HepG2 (cell line): ENCODE data around the gene TOR2A. TPM values are rescaled to one million over a fixed set of nuclear protein-coding genes. Genes with fewer than 3 reads are reported as not detected.

ENCODE experiments used
- AKAP8 ChIP-seq: sonication (generic); formaldehyde crosslinking; IDR thresholded peaks from 2 replicates; pipeline ENCODE4 v1.5.1; 2020; ENCODE audit warnings: mild to moderate bottlenecking, missing genetic modification reagents
- CEBPG ChIP-seq: IDR thresholded peaks from 2 replicates; pipeline ENCODE4 v1.6.1; 2016
- ETV5 ChIP-seq: IDR thresholded peaks from 2 replicates; pipeline ENCODE4 v1.6.1; 2018; ENCODE audit warnings: missing biosample characterization, missing genetic modification reagents, inconsistent platforms, borderline replicate concordance
- FOXM1 ChIP-seq: sonication (generic); formaldehyde crosslinking; IDR thresholded peaks from 2 replicates; pipeline ENCODE4 v1.5.0; 2020; ENCODE audit warnings: missing genetic modification reagents
- FUBP1 ChIP-seq: sonication (generic); formaldehyde crosslinking; IDR thresholded peaks from 2 replicates; pipeline ENCODE4 v1.5.1; 2020; ENCODE audit warnings: missing genetic modification reagents, mild to moderate bottlenecking, borderline replicate concordance
- ISX ChIP-seq: sonication (generic); formaldehyde crosslinking; conservative IDR thresholded peaks from 2 replicates; pipeline ENCODE4 v1.5.0; 2020; ENCODE audit warnings: missing genetic modification reagents
- JUND ChIP-seq: sonication (generic); formaldehyde crosslinking; IDR thresholded peaks from 2 replicates; pipeline ENCODE4 v1.8.0; 2022; ENCODE audit warnings: mild to moderate bottlenecking, missing genetic modification reagents
- PBX3 ChIP-seq: sonication (generic); formaldehyde crosslinking; IDR thresholded peaks from 2 replicates; pipeline ENCODE4 v1.8.1; 2023; ENCODE audit warnings: missing genetic modification reagents, inconsistent platforms, borderline replicate concordance
- POLR2AphosphoS5 ChIP-seq: IDR thresholded peaks from 2 replicates; pipeline ENCODE4 v1.6.1; 2012; ENCODE audit warnings: low read depth, low read length
- REPIN1 ChIP-seq: sonication (generic); formaldehyde crosslinking; IDR thresholded peaks from 2 replicates; pipeline ENCODE4 v1.8.0; 2022; ENCODE audit warnings: missing genetic modification reagents, low read depth, mild to moderate bottlenecking, borderline replicate concordance
- STAT5B ChIP-seq: sonication (generic); formaldehyde crosslinking; IDR thresholded peaks from 2 replicates; pipeline ENCODE4 v1.4.0; 2020; ENCODE audit warnings: missing genetic modification reagents
- TGIF2 ChIP-seq: IDR thresholded peaks from 2 replicates; pipeline ENCODE4 v1.6.1; 2016; ENCODE audit warnings: control low read depth, missing compliant biosample characterization
- XRCC5 ChIP-seq: fragments of 200-400 bp; formaldehyde crosslinking; optimal IDR thresholded peaks from 2 replicates; pipeline ENCODE3; 2017; ENCODE audit warnings: mild to moderate bottlenecking, low read length
- ZHX1 ChIP-seq: sonication (generic); formaldehyde crosslinking; IDR thresholded peaks from 2 replicates; pipeline ENCODE4 v1.8.1; 2022; ENCODE audit warnings: low read depth, mild to moderate bottlenecking, missing genetic modification reagents
- ZMYM2 ChIP-seq: sonication (generic); formaldehyde crosslinking; IDR thresholded peaks from 2 replicates; pipeline ENCODE4 v1.8.0; 2022; ENCODE audit warnings: mild to moderate bottlenecking, missing genetic modification reagents
- ZMYM4 ChIP-seq: sonication (generic); formaldehyde crosslinking; IDR thresholded peaks from 2 replicates; pipeline ENCODE4 v1.8.1; 2023; ENCODE audit warnings: mild to moderate bottlenecking, missing genetic modification reagents
- ZNF260 ChIP-seq: sonication (generic); formaldehyde crosslinking; IDR thresholded peaks from 2 replicates; pipeline ENCODE4 v1.4.0; 2020; ENCODE audit warnings: missing genetic modification reagents, low read depth, mild to moderate bottlenecking, borderline replicate concordance
- ZNF607 ChIP-seq: sonication (generic); formaldehyde crosslinking; IDR thresholded peaks from 2 replicates; pipeline ENCODE4 v1.5.1; 2020; ENCODE audit warnings: missing genetic modification reagents, mild to moderate bottlenecking, borderline replicate concordance
- ZNF768 ChIP-seq: sonication (generic); formaldehyde crosslinking; IDR thresholded peaks from 2 replicates; pipeline ENCODE4 v1.4.0; 2020; ENCODE audit warnings: missing genetic modification reagents
- ZNF776 ChIP-seq: sonication (generic); formaldehyde crosslinking; IDR thresholded peaks from 2 replicates; pipeline ENCODE4 v1.4.0; 2020; ENCODE audit warnings: mild to moderate bottlenecking, missing genetic modification reagents
- ZNF792 ChIP-seq: IDR thresholded peaks from 2 replicates; pipeline ENCODE4 v1.6.1; 2016
- polyA plus RNA-seq, 8 experiments: library from polyadenylated mRNA; depleted of rRNA in 3 of 8; stranded (reverse) in 7 of 8; unstranded in 1 of 8; fragments of >200 nt; fragmentation: Illumina TruSeq in 4 of 8; extraction: Trizol in 4 of 8; gene quantifications; 2 replicates each; pipeline versions ENCODE4 v1.2.1 to v1.2.3, GENCODE V29; 2011 to 2016; ENCODE audit warnings: low read depth in 4 of 8, missing spikeins in 1 of 8, mixed read lengths in 1 of 8; ENCODE audit not compliant: insufficient read depth in 1 of 8
- total RNA-seq, 5 experiments: library from RNA; depleted of rRNA; stranded (reverse); fragments of >200 nt; fragmentation: Illumina TruSeq; extraction: Trizol; gene quantifications; 2 replicates each; pipeline ENCODE4 v1.2.3, GENCODE V29; 2016; ENCODE audit warnings: low read depth in 1 of 5
- TF ChIP-seq, protein P1 (sequence below): sonication (generic); formaldehyde crosslinking; conservative IDR thresholded peaks from 2 replicates; pipeline ENCODE4 v1.4.0; 2020; ENCODE audit warnings: missing genetic modification reagents

TOR2A gene
- total and polyA plus RNA-seq, 2 of the 13 experiments (the other 11 are each of a cell fraction or from before 2014, with no cell fraction given): 3.5 to 7.2 TPM

GRCh38 chr9:127715470-127716337, 19.4 kb downstream of the TOR2A start, which contains the start of the genes PTRH1 and TTC16 (continued):
- no peak for TF ChIP-seq FUBP1 (CRISPR knock-in tag)
- no peak for TF ChIP-seq REPIN1 (CRISPR knock-in tag)
- 0 out of 2 replicates have a peak, but pooled peaks have one; percentile 39 for TF ChIP-seq JUND
- peak; percentile 12 for TF ChIP-seq XRCC5
- TF ChIP-seq STAT5B (CRISPR knock-in tag): no peak
- TF ChIP-seq ETV5 (CRISPR knock-in tag): peak; percentile 51; the same call in 1 of the 2 replicates
- no peak for TF ChIP-seq ZNF260 (CRISPR knock-in tag)
- TF ChIP-seq ZNF792 (CRISPR knock-in tag): peak; percentile 66; the same call in 1 of the 2 replicates
- TF ChIP-seq ZMYM4 (CRISPR knock-in tag): 0 out of 2 replicates have a peak, but pooled peaks have one; percentile 20
- 0 out of 2 replicates have a peak, but pooled peaks have one; percentile 30 for TF ChIP-seq AKAP8 (CRISPR knock-in tag)
- TF ChIP-seq ZNF768 (CRISPR knock-in tag): no peak
- no peak for TF ChIP-seq FOXM1 (CRISPR knock-in tag)
- TF ChIP-seq ISX (CRISPR knock-in tag): no peak
- TF ChIP-seq CEBPG (CRISPR knock-in tag): no peak; the same call in 1 of the 2 replicates
- peak; percentile 64 for TF ChIP-seq TGIF2 (CRISPR knock-in tag)
- TF ChIP-seq ZMYM2 (CRISPR knock-in tag): no peak
- TF ChIP-seq ZNF607 (CRISPR knock-in tag): 0 out of 2 replicates have a peak, but pooled peaks have one; percentile 7
- TF ChIP-seq PBX3 (CRISPR knock-in tag): no peak
- TF ChIP-seq POLR2AphosphoS5: peak; percentile 29; the same call in 1 of the 2 replicates
- TF ChIP-seq, protein P1, sequence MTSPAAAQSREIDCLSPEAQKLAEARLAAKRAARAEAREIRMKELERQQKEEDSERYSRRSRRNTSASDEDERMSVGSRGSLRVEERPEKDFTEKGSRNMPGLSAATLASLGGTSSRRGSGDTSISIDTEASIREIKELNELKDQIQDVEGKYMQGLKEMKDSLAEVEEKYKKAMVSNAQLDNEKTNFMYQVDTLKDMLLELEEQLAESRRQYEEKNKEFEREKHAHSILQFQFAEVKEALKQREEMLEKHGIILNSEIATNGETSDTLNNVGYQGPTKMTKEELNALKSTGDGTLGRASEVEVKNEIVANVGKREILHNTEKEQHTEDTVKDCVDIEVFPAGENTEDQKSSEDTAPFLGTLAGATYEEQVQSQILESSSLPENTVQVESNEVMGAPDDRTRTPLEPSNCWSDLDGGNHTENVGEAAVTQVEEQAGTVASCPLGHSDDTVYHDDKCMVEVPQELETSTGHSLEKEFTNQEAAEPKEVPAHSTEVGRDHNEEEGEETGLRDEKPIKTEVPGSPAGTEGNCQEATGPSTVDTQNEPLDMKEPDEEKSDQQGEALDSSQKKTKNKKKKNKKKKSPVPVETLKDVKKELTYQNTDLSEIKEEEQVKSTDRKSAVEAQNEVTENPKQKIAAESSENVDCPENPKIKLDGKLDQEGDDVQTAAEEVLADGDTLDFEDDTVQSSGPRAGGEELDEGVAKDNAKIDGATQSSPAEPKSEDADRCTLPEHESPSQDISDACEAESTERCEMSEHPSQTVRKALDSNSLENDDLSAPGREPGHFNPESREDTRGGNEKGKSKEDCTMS: no peak
- peak; percentile 76; the same call in 1 of the 2 replicates for TF ChIP-seq ZNF776 (CRISPR knock-in tag)
- TF ChIP-seq ZHX1 (CRISPR knock-in tag): peak; percentile 65; the same call in 1 of the 2 replicates
